ENCODE results near the gene NMNAT3. TPM values are rescaled to one million over a fixed set of nuclear protein-coding genes. Genes with fewer than 3 reads are reported as not detected.

The NMNAT3 gene
- total RNA-seq, 4 donors from 2014 or later, result 25.0 to 41.7 (median 30.1) TPM

GRCh38 chr3:139561255-139561817 lies 116.4 kb downstream of the NMNAT3 start:
- H3K27ac ChIP-seq, result peak overlapping the region; percentile 25
- no peak for DNase-seq (ENCODE audit: low spot score in 2 of 2)
- WGBS, result 86% methylated on average over 7 of the region's 7 CpGs
- no peaks in the 10 kb centered on the region for H3K36me3 ChIP-seq
- no peak overlapping the region for H3K4me3 ChIP-seq
- H3K9me3 ChIP-seq, result no peaks in the 10 kb centered on the region
- H3K27me3 ChIP-seq, result no peaks in the 10 kb centered on the region
- peaks cover 28% of the 10 kb centered on the region for H3K4me1 ChIP-seq
- TF ChIP-seq POLR2A (IDR thresholded peaks at IDR 0.05) (no peak), CTCF (IDR thresholded peaks at IDR 0.05) (no peak), POLR2AphosphoS5 (IDR thresholded peaks at IDR 0.05) (no peak), EP300 (IDR thresholded peaks at IDR 0.05) (no peak)

- Histone ChIP-seq H3K27me3 (no peaks in the 10 kb centered on the region), H3K4me1 (peaks cover 37% of the 10 kb centered on the region), H3K4me3 (no peak overlapping the region), H3K9me3 (no peaks in the 10 kb centered on the region), H3K36me3 (no peaks in the 10 kb centered on the region), H3K27ac (peak overlapping the region; percentile 64)
- DNase-seq (ENCODE audit: low spot score in 2 of 2), result no peak
- TF ChIP-seq POLR2AphosphoS5 (IDR thresholded peaks at IDR 0.05) (no peak), CTCF (IDR thresholded peaks at IDR 0.05) (no peak), POLR2A (IDR thresholded peaks at IDR 0.05) (no peak), EP300 (IDR thresholded peaks at IDR 0.05) (no peak)
- WGBS, result 79% methylated on average over 3 of the region's 3 CpGs
These were observed 117.4 kb downstream of the NMNAT3 start for GRCh38 chr3:139560411-139560810.

GRCh38 chr3:139559541-139559940 lies 118.2 kb downstream of the NMNAT3 start:
- WGBS, result 25% methylated on average over 5 of the region's 5 CpGs
- Histone ChIP-seq H3K4me3 (no peak overlapping the region), H3K36me3 (no peaks in the 10 kb centered on the region), H3K4me1 (peaks cover 41% of the 10 kb centered on the region), H3K27ac (peak overlapping the region; percentile 64), H3K27me3 (no peaks in the 10 kb centered on the region), H3K9me3 (no peaks in the 10 kb centered on the region)
- TF ChIP-seq CTCF (IDR thresholded peaks at IDR 0.05) (no peak), POLR2AphosphoS5 (IDR thresholded peaks at IDR 0.05) (no peak), POLR2A (IDR thresholded peaks at IDR 0.05) (no peak), EP300 (IDR thresholded peaks at IDR 0.05) (no peak)
- no peak for DNase-seq (ENCODE audit: low spot score in 2 of 2)

- no peak for DNase-seq (ENCODE audit: low spot score in 2 of 2)
- H3K36me3 ChIP-seq, result no peaks in the 10 kb centered on the region
- WGBS, result 51% methylated on average over 2 of the region's 2 CpGs
- no peak for TF ChIP-seq CTCF (IDR thresholded peaks at IDR 0.05)
- TF ChIP-seq EP300 (IDR thresholded peaks at IDR 0.05), result no peak
- TF ChIP-seq POLR2A (IDR thresholded peaks at IDR 0.05), result no peak
- TF ChIP-seq POLR2AphosphoS5 (IDR thresholded peaks at IDR 0.05), result no peak
- H3K27ac ChIP-seq, result peak overlapping the region; percentile 62
- peaks cover 41% of the 10 kb centered on the region for H3K4me1 ChIP-seq
- H3K27me3 ChIP-seq, result no peaks in the 10 kb centered on the region
- H3K9me3 ChIP-seq, result no peaks in the 10 kb centered on the region
- H3K4me3 ChIP-seq, result no peak overlapping the region
These were observed 119.2 kb downstream of the NMNAT3 start for GRCh38 chr3:139558351-139559266.

GRCh38 chr3:139557041-139557440 lies 120.7 kb downstream of the NMNAT3 start:
- Histone ChIP-seq H3K36me3 (no peaks in the 10 kb centered on the region), H3K4me3 (no peak overlapping the region), H3K27me3 (no peaks in the 10 kb centered on the region), H3K4me1 (peaks cover 41% of the 10 kb centered on the region), H3K9me3 (no peaks in the 10 kb centered on the region), H3K27ac (no peak overlapping the region)
- TF ChIP-seq POLR2AphosphoS5 (IDR thresholded peaks at IDR 0.05), result no peak
- WGBS, result 88% methylated on average over 3 of the region's 3 CpGs
- DNase-seq (ENCODE audit: low spot score in 2 of 2), result no peak
